HG02943 (cell line): Measurements from ENCODE around the gene ALPK3.
"Not testable (repeated sequence)": the region's sequence is repeated elsewhere in the genome, so short reads cannot be mapped to it uniquely, and the experiment has no call there.

Source experiments
- ATAC-seq: cut with Tn5 transposase; IDR thresholded peaks from one replicate; pipeline ENCODE4 v1.9.1; 2021; ENCODE audit warnings: mild to moderate bottlenecking, low read depth, moderate library complexity; ENCODE audit not compliant: unreplicated experiment

Gene ALPK3

GRCh38 chr15:84871428-84871985, 54.4 kb downstream of the ALPK3 start:
- ATAC-seq = no peak

- no peak for ATAC-seq
These were observed 55.1 kb downstream of the ALPK3 start for GRCh38 chr15:84872009-84872910.

- ATAC-seq = no peak
These were observed 56.8 kb downstream of the ALPK3 start for GRCh38 chr15:84873997-84874396.

- no peak for ATAC-seq
These were observed 58.0 kb downstream of the ALPK3 start for GRCh38 chr15:84874981-84875699.

GRCh38 chr15:84876269-84876668, 59.1 kb downstream of the ALPK3 start:
- no peak for ATAC-seq

- not testable (repeated sequence) for ATAC-seq
These were observed 60.5 kb downstream of the ALPK3 start for GRCh38 chr15:84877701-84878100.

- no peak for ATAC-seq
These were observed 61.3 kb downstream of the ALPK3 start for GRCh38 chr15:84878504-84878903.

- ATAC-seq = no peak
These were observed 62.1 kb downstream of the ALPK3 start for GRCh38 chr15:84879088-84879780.

- ATAC-seq = no peak
These were observed 62.9 kb downstream of the ALPK3 start for GRCh38 chr15:84880007-84880406.

- ATAC-seq = no peak
These were observed 63.8 kb downstream of the ALPK3 start for GRCh38 chr15:84880822-84881519.

GRCh38 chr15:84881520-84881830, 64.3 kb downstream of the ALPK3 start:
- no peak for ATAC-seq

GRCh38 chr15:84883466-84883865, 66.3 kb downstream of the ALPK3 start:
- no peak for ATAC-seq

GRCh38 chr15:84883916-84884781, 67.0 kb downstream of the ALPK3 start, which contains the start of gene SLC28A1:
TSS of gene SLC28A1 (plus strand) at chr15:84884662. CDS start at chr15:84887761, 3,099 bp downstream.
- ATAC-seq = no peak

- ATAC-seq = no peak
These were observed 68.6 kb downstream of the ALPK3 start for GRCh38 chr15:84885801-84886200.

GRCh38 chr15:84886211-84886983, 69.2 kb downstream of the ALPK3 start:
- no peak for ATAC-seq

- no peak for ATAC-seq
These were observed 69.8 kb downstream of the ALPK3 start for GRCh38 chr15:84886984-84887299.

- no peak for ATAC-seq
These were observed 70.8 kb downstream of the ALPK3 start for GRCh38 chr15:84887938-84888337.

- ATAC-seq = no peak
These were observed 71.5 kb downstream of the ALPK3 start for GRCh38 chr15:84888639-84889038.
